ENCODE data around the gene TTYH2.
"Not testable (repeated sequence)": the region's sequence is repeated elsewhere in the genome, so short reads cannot be mapped to it uniquely, and the experiment has no call there.

TTYH2 gene, protein sequence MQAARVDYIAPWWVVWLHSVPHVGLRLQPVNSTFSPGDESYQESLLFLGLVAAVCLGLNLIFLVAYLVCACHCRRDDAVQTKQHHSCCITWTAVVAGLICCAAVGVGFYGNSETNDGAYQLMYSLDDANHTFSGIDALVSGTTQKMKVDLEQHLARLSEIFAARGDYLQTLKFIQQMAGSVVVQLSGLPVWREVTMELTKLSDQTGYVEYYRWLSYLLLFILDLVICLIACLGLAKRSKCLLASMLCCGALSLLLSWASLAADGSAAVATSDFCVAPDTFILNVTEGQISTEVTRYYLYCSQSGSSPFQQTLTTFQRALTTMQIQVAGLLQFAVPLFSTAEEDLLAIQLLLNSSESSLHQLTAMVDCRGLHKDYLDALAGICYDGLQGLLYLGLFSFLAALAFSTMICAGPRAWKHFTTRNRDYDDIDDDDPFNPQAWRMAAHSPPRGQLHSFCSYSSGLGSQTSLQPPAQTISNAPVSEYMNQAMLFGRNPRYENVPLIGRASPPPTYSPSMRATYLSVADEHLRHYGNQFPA

DNA sequence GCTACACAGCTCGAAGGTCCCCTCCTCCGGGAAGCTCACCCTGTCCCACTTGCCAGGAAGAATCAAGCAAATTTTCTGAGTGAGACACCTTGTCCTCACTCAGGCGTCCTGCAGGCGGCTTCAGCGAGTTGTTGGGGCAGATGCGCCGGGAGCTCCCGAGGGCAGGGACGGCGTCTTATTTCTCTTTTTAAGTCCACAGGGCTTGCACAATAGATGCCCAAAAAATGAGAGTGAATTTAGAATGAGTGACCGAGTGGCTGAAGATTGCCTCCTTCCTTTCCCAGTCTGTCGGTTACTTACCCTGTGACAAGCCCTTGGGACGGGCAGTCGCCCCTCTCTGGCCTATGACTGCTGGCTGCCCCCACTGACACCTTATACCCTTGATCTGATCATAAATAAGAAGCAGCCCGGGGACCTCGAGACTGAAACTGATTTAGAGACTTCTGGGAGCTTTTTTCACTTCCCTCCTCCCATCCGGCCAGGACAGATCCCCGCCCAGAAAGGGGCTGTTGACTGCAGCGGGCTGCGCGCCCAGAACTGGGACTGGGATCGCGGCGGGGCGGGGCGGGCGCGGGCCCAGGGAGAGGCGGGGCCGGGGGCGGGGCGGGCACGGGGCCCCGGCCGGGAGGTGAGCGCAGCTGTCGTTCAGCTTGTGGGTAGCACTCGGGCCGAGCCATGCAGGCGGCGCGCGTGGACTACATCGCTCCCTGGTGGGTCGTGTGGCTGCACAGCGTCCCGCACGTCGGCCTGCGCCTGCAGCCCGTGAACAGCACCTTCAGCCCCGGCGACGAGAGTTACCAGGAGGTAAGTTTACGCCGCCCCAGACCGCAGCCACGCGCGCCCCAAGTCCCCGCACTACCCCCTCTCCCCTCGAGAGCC is at the start of gene TTYH2:
Gene TTYH2 (plus strand): TSS at position 659 of the 879 bp plus-strand sequence. CDS start 17 bp downstream, at position 676.
- DNase-seq (ENCODE audit: low spot score): peak; percentile 84

GRCh38 chr17:74163836-74164235 is 49.5 kb upstream of the TTYH2 start:
- DNase-seq (ENCODE audit: low spot score): no peak

DNA sequence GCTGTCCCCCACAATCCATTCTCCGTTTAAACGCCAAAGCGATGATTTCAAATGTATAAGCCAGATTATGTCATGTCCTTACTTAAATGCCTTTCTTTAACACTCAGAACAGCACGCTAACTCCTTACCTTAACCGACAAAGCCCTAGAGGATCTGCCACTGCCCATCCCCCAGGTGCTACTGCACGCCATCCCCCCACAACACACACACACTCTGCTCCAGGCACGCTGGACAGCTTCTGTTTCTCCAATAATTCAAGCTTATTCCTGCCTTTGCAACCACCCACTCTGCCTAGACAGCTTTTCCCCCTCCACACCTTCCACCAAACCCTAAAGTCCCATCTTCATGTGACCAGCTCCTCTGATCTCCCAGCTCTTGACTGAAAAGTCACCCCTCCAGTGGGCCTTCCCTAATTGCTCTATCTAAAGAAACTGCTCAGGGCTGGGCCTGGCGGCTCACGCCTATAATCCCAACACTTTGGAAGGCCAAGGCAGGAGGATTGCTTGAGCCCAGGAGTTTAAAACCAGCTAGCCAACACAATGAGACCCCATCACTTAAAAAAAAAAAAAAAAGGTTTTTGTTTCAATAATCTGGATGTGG is 48.8 kb upstream of the TTYH2 start:
- DNase-seq (ENCODE audit: low spot score): no peak

- no peak for DNase-seq (ENCODE audit: low spot score)
Measured at GRCh38 chr17:74165797-74166365, 47.5 kb upstream of the TTYH2 start.

DNA sequence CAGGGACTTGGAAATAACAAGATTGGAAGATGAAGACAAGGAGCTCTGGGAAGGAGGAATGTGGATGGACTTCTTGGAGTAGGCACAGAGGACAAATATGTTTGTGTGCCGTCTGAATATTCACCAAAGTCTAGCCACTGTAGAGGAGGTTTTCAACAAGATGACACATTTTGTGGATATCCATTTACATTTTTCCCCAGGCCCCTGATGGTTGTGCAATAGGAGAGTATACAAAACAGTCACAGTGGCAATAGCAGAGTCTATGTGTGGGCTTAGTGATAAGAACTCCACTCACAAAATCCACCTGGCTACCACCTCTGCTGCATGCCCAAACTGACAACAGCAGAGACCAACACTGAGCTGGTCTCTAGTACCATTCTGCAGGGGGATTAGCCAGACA is 42.4 kb upstream of the TTYH2 start:
- no peak for DNase-seq (ENCODE audit: low spot score)

GRCh38 chr17:74172700-74173099 is 40.7 kb upstream of the TTYH2 start:
- no peak for DNase-seq (ENCODE audit: low spot score)

DNA sequence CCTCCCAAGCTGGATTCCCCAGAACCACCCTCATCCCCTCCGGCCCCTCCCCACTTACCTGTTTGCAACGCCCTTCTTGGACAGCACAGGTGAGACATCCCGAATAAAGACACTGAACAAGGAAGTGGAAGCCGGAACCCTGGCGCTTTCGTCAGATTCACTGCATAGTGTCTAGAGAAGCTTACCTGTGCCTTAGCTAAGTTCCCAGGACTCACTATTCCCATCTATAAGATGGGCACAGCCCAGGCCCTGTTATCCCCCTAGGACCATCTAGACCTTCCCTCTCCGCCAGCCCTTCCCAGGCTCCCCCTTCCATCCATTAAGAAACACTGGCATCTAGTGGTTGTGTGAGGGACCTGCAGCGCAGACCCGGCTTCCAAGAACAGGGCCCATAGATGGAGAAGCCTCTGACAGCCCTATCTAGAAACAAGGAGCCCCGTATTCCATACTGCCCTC is 36.8 kb upstream of the TTYH2 start:
- peak; percentile 54 for DNase-seq (ENCODE audit: low spot score)

GRCh38 chr17:74177018-74177450 is 36.3 kb upstream of the TTYH2 start:
- DNase-seq (ENCODE audit: low spot score): no peak

DNA sequence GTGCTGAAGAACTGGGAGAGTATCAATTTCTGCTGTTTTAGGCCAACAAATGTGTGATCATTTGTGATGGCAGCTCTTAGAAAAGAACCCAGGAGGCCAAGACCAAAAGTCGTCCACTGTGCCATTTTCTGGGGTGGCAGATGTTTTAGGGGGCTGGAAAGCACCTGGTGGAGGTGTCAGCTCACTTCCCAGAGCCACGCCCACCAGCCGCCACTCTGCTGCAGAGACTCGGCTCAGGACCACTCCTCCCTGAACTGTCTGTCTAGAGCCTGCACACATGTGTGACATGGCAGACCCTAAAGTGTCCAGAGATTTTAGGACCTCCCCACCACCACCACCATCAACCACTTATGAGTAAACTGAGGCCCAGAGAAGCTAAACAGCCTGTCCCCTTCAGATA is 33.8 kb upstream of the TTYH2 start:
- no peak for DNase-seq (ENCODE audit: low spot score)

DNA sequence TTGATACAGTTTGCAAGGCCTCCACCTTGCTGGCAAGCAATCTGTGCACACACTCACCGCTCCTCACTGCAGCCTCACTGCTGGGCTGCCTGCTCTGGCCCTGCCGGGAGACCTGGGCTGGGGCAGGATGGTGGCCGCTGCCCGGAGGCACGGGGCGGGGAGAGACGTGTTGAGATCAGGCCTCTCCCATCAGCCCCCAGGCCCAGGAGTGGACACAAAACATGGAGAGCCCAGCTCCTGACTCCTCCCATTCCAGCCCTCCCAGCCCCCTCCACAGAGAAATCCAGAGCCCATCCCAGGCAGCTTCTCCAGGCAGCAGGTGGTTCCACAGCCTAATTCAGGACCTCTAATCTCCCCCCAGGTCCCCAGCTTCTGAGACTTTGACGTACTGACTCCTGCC is 33.0 kb upstream of the TTYH2 start:
- no peak for DNase-seq (ENCODE audit: low spot score)

DNA sequence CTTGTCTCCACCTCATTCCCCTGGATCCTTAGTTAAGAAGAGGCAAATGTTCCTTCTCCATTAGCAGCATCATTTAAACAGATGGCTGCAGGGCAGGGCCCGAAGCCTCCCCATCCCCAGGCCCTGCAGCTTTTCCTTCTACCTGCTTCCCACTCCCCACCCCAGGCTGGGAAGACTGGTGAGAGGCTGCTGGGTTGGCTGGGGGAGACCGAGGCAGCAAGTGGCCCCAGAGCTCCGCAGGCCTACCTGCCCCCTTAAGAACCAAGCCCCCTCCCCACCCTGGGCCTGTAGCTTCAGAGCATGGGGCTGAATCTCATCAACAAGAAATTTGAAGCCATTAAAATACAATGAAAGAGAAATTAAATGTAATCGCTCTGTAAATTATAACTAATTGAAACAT is 32.0 kb upstream of the TTYH2 start:
- DNase-seq (ENCODE audit: low spot score): no peak

DNA sequence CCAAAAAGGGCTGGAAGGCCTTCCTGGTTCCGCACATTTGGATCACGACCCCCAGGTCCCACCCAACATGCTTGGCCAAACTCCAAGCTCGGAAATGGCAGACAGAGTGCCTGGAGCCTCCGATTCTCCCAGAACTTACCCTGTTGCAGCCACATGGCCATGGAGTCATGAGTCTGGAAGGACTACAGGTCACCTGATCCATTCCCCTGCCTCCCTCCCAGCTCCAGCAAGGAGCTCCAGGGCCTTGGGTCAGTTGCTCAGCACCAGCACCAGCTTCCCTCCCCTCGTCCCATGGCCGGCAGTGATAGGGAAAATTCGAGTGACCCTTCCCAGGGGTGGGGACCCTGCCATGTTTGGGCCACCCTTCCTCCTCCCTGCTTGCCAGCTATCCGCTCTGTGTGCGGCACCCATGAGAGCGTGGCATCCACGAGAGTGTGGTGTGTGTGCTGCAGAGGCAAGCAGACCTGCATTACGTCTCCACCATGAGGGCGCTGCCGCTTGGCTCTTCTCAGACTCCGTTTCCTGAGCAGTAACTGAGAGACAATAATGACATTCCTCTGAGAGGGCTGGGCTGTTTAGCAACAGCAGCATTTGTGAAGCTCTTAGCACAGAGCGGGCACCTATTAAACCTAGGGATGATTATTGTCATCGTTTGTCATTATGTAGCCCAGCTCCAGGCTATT is 31.2 kb upstream of the TTYH2 start:
- no peak for DNase-seq (ENCODE audit: low spot score)

GRCh38 chr17:74183411-74183810 is 30.0 kb upstream of the TTYH2 start:
- DNase-seq (ENCODE audit: low spot score): no peak

- no peak for DNase-seq (ENCODE audit: low spot score)
Measured at GRCh38 chr17:74185571-74186185, 27.7 kb upstream of the TTYH2 start.

DNA sequence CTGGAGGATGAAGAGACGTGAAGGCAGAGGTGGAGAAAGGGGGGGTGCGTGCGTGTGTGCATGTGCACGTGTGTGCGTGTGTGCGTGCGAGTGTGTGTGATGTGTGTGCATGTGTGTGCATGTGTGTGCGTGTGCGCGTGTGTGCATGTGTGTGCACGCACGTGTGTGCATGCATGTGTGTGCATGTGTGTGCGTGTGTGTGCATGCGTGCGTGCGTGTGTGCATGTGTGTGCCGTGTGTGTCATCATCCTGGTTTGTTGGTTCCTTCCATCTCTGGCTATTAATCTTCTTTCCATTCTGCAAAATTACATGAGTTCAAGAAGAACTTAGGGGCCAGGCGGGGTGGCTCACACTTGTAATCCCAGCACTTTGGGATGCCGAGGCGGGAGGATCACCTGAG is 26.9 kb upstream of the TTYH2 start:
- DNase-seq (ENCODE audit: low spot score): no peak

- no peak for DNase-seq (ENCODE audit: low spot score)
Measured at GRCh38 chr17:74187761-74188160, 25.6 kb upstream of the TTYH2 start.

DNA sequence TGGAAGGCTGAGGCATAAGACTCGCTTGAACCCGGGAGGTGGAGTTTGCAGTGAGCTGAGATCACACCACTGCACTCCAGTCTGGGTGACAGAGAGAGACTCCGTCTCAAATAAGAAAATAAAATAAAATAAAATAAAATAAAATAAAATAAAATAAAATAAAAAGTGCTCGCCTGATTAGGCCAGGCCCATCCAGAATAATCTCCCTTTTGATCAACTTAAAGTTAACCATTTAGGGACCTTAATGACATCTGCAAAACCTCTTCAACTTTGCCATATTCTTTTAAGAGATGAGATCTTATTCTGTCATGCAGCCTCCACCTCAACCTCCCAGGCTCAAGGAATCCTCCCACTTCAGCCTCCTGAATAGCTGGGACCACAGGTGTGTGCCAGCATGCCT is 24.7 kb upstream of the TTYH2 start:
- not testable (repeated sequence) for DNase-seq (ENCODE audit: low spot score)

DNA sequence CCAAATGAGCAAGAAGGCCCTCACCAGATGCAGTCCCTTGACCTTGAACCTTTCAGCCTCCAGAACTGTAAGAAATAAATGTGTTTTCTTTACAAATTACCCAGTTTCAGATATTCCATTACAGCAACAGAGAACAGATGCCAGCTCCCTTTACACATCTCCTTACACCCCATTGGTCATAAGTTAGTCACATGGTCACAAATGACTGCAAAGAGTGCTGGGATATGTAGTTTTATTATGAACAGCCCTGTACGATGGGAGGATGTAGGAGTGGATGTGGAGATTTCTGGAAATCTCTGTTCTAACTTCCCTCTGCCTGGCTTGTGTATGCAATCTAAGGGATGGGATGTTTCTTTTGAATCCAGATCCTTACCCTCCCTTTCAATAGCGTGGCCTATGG is 23.2 kb upstream of the TTYH2 start:
- peak; percentile 64 for DNase-seq (ENCODE audit: low spot score)

- no peak for DNase-seq (ENCODE audit: low spot score)
Measured at GRCh38 chr17:74190807-74191406, 22.5 kb upstream of the TTYH2 start.

DNA sequence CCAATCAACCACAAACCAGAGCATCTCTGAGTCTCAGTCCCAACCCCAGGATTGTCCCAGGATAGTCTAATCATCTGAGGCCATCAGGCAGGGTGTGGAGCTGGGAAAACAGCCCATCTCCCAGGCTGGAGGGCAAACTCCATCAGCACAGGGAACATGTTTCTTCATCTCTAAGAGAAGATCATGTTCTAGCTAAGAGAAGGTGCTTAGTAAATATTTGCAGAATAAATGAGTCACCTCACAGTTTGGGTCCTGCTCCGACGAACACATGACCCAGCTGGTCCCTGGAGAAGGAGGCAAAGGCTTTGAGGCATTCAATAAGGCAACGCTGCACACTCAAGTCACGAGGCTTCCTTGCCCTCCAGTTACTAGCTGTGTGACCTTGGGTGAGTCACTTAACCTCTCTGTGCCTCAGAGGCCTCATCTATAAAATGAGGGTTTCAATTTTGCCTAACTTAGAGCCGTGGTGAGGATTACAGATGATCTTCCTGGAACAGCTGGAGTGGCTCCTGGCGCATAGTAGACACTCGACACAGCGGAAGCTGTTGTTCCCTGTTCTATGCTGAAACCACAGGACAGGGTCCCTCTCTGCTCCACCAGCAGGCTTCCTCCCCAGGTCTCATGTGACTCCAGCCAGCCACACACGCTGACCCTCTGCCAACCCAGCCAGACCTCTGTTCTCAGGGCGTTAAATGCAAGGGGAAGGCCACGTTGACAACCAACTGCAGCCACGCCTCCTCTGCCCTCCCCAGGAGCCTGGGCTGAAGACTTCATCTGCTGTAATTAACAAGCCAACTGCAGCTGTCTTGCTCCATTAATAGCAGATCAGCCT is 20.2 kb upstream of the TTYH2 start:
- DNase-seq (ENCODE audit: low spot score): no peak
